Calu3 (cell line): ENCODE data around the gene MTUS2. TPM values are rescaled to one million over a fixed set of nuclear protein-coding genes. Genes with fewer than 3 reads are reported as not detected.

Source experiments
- BruUV-seq: library from RNA; stranded (reverse); fragments of 400-500 nt; replicated peaks from 2 replicates; lab custom pipeline; 2021; lab: Mats Ljungman, UMichigan
- CTCF ChIA-PET: fragments of 300-600 bp; sonication (Branson Sonifier 250); formaldehyde crosslinking; loops from one replicate; lab custom pipeline; 2022; ENCODE audit warnings: antibody characterized with exemption; lab: Charles Lee
- DNase-seq: peaks from one replicate; pipeline ENCODE4 v3.0.0; 2022
- H3K27ac Mint-ChIP-seq: one replicate; pipeline ENCODE4 v1.8.0; 2022; ENCODE audit warnings: mixed read lengths; ENCODE audit not compliant: unreplicated experiment
- H3K27me3 Mint-ChIP-seq: one replicate; pipeline ENCODE4 v1.8.0; 2022; ENCODE audit warnings: mixed read lengths; ENCODE audit not compliant: unreplicated experiment
- H3K36me3 Mint-ChIP-seq: one replicate; pipeline ENCODE4 v1.8.0; 2022; ENCODE audit warnings: mild to moderate bottlenecking, moderate library complexity, mixed read lengths; ENCODE audit not compliant: insufficient read depth, unreplicated experiment
- H3K4me1 Mint-ChIP-seq: one replicate; pipeline ENCODE4 v1.8.0; 2022; ENCODE audit warnings: mild to moderate bottlenecking, low read depth, mixed read lengths; ENCODE audit not compliant: unreplicated experiment
- H3K4me3 Mint-ChIP-seq: one replicate; pipeline ENCODE4 v1.8.0; 2022; ENCODE audit warnings: mild to moderate bottlenecking, low read depth, moderate library complexity, mixed read lengths; ENCODE audit not compliant: unreplicated experiment
- H3K9me3 Mint-ChIP-seq: one replicate; pipeline ENCODE4 v1.8.0; 2022; ENCODE audit warnings: low read depth, mixed read lengths; ENCODE audit not compliant: unreplicated experiment
- CTCF ChIP-seq: fragments of 200-600 bp; IDR thresholded peaks from one replicate; pipeline ENCODE4 v1.8.0; 2022; ENCODE audit warnings: antibody characterized with exemption; ENCODE audit not compliant: unreplicated experiment
- intact Hi-C: fragments of 100-400 bp; cut with micrococcal nuclease; formaldehyde crosslinking; loops from one replicate; pipeline ENCODE4 v1.10.0; 2022; ENCODE audit not compliant: unreplicated experiment
- total RNA-seq: library from RNA; stranded (reverse); gene quantifications from 2 replicates; pipeline ENCODE4 v1.2.3, GENCODE V29; 2022

MTUS2 gene
- total RNA-seq, 1 experiment from 2014 or later: not detected

GRCh38 chr13:29065142-29065541 lies 245.0 kb downstream of the MTUS2 start:
- Mint-ChIP-seq H3K9me3 (peaks cover 7% of the 10 kb centered on the region), H3K27ac (no peak overlapping the region), H3K4me3 (no peak overlapping the region), H3K27me3 (no peaks in the 10 kb centered on the region), H3K36me3 (no peaks in the 10 kb centered on the region), H3K4me1 (no peaks in the 10 kb centered on the region)
- CTCF ChIA-PET: no interaction called here
- BruUV-seq: no TSS peak
- intact Hi-C loops: no loop called here
- no peak for TF ChIP-seq CTCF
- DNase-seq: no peak

GRCh38 chr13:29067306-29067945 lies 247.3 kb downstream of the MTUS2 start:
- DNase-seq: no peak
- Mint-ChIP-seq H3K4me3 (no peak overlapping the region), H3K27ac (no peak overlapping the region), H3K9me3 (peaks cover 7% of the 10 kb centered on the region), H3K36me3 (no peaks in the 10 kb centered on the region), H3K4me1 (no peaks in the 10 kb centered on the region), H3K27me3 (no peaks in the 10 kb centered on the region)
- intact Hi-C loops: no loop called here
- CTCF ChIA-PET: no interaction called here
- no TSS peak for BruUV-seq
- no peak for TF ChIP-seq CTCF

- no peak for DNase-seq
- Mint-ChIP-seq H3K27me3 (no peaks in the 10 kb centered on the region), H3K27ac (no peak overlapping the region), H3K9me3 (peaks cover 7% of the 10 kb centered on the region), H3K4me3 (no peak overlapping the region), H3K4me1 (no peaks in the 10 kb centered on the region), H3K36me3 (no peaks in the 10 kb centered on the region)
- BruUV-seq: no TSS peak
- intact Hi-C loops: no loop called here
- CTCF ChIA-PET: no interaction called here
- no peak for TF ChIP-seq CTCF
Measured at GRCh38 chr13:29073755-29074154, 253.6 kb downstream of the MTUS2 start.

- BruUV-seq: no TSS peak
- H3K4me3 Mint-ChIP-seq: no peak overlapping the region
- H3K27ac Mint-ChIP-seq: no peak overlapping the region
- no peaks in the 10 kb centered on the region for H3K27me3 Mint-ChIP-seq
- CTCF ChIA-PET: no interaction called here
- no peaks in the 10 kb centered on the region for H3K36me3 Mint-ChIP-seq
- intact Hi-C loops: no loop called here
- no peak for DNase-seq
- H3K9me3 Mint-ChIP-seq: peaks cover 9% of the 10 kb centered on the region
- H3K4me1 Mint-ChIP-seq: no peaks in the 10 kb centered on the region
- no peak for TF ChIP-seq CTCF
Measured at GRCh38 chr13:29077051-29077813, 257.1 kb downstream of the MTUS2 start.
